Loucy (cell line): ENCODE data around the gene MTFR1L.

Experiments
- EZH2phosphoT487 ChIP-seq: fragments of 200-600 bp; IDR thresholded peaks from 2 replicates; pipeline ENCODE4 v1.6.1; 2018; ENCODE audit warnings: antibody characterized with exemption, mild to moderate bottlenecking, moderate library complexity, borderline replicate concordance
- TF ChIP-seq, protein P1 (sequence below): fragments of 200-600 bp; sonication (generic); conservative IDR thresholded peaks from 2 replicates; pipeline ENCODE4 v1.5.1; 2014; ENCODE audit warnings: mild to moderate bottlenecking, antibody characterized with exemption, low read length

DNA sequence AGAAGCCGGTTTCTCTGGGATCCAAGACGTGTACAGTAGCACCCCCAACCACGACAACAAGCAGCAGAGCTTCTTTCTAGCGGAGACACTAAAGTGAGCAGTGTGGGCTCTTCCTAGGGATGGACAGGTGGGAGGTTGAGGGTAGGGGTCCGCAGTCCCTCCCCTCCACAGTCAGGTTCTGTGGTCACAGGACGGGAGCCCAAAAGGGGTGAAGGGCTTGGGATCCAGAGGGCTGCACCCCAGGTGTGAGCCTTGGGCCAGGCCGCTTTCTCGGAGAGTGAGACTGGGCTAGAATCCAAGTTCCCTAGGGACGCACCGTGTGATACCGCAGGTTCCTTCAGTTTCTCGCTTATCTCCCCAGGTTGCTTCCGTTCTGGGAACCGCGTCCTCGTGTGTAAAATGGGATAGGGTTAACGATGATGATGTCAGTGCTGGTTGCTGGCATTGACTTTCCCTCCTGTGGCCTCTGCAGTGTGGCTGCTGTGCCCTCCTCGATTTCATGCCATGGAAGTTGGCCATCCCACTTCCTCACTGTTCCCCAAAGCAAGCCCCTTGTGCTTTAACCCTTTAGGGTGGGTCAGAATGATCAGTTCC is 37.0 kb upstream of the MTFR1L start:
- TF ChIP-seq, protein P1, sequence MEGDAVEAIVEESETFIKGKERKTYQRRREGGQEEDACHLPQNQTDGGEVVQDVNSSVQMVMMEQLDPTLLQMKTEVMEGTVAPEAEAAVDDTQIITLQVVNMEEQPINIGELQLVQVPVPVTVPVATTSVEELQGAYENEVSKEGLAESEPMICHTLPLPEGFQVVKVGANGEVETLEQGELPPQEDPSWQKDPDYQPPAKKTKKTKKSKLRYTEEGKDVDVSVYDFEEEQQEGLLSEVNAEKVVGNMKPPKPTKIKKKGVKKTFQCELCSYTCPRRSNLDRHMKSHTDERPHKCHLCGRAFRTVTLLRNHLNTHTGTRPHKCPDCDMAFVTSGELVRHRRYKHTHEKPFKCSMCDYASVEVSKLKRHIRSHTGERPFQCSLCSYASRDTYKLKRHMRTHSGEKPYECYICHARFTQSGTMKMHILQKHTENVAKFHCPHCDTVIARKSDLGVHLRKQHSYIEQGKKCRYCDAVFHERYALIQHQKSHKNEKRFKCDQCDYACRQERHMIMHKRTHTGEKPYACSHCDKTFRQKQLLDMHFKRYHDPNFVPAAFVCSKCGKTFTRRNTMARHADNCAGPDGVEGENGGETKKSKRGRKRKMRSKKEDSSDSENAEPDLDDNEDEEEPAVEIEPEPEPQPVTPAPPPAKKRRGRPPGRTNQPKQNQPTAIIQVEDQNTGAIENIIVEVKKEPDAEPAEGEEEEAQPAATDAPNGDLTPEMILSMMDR = no peak
- TF ChIP-seq EZH2phosphoT487 = no peak
